Epithelial cell of proximal tubule (primary cell): ENCODE measurements around the gene OR13C9. TPM values are rescaled to one million over a fixed set of nuclear protein-coding genes. Genes with fewer than 3 reads are reported as not detected.
"Not testable (repeated sequence)": the region's sequence is repeated elsewhere in the genome, so short reads cannot be mapped to it uniquely, and the experiment has no call there.

Experiments used
- DNase-seq: peaks from one replicate; pipeline ENCODE4 v3.0.0-alpha.2; 2011; ENCODE audit warnings: low read depth
- H3K4me3 ChIP-seq: 2 replicates; pipeline ENCODE4 v1.5.1; 2011; ENCODE audit warnings: low read depth, mild to moderate bottlenecking, low read length
- CTCF ChIP-seq: conservative IDR thresholded peaks from 2 replicates; pipeline ENCODE4 v1.5.1; 2012; ENCODE audit warnings: low read depth, mild to moderate bottlenecking, low read length
- total RNA-seq: library from RNA; depleted of rRNA; stranded (reverse); fragments of >200 nt; gene quantifications from 2 replicates; pipeline ENCODE4 v1.2.3, GENCODE V29; 2015

Gene OR13C9
- total RNA-seq, 1 donor from 2014 or later: not detected

GRCh38 chr9:104608336-104608735 is 9.7 kb downstream of the OR13C9 start:
- peak; percentile 40 for TF ChIP-seq CTCF
- no peak overlapping the region for H3K4me3 ChIP-seq
- no peak for DNase-seq

- DNase-seq: no peak
- no peak overlapping the region for H3K4me3 ChIP-seq
- no peak for TF ChIP-seq CTCF
These were observed 11.9 kb downstream of the OR13C9 start for GRCh38 chr9:104606152-104606551.

GRCh38 chr9:104605527-104605926 is 12.5 kb downstream of the OR13C9 start, which contains the start of gene OR13C2:
Gene OR13C2, minus strand, starts transcription at chr9:104605627. Its CDS starts 0 bp downstream, at chr9:104605627.
- not testable (repeated sequence) for H3K4me3 ChIP-seq, DNase-seq

GRCh38 chr9:104604801-104605200 is 13.2 kb downstream of the OR13C9 start:
- no peak for DNase-seq
- no peak overlapping the region for H3K4me3 ChIP-seq
- no peak for TF ChIP-seq CTCF

GRCh38 chr9:104599313-104599712 is 18.7 kb downstream of the OR13C9 start, which contains the start of gene OR13C5:
Gene OR13C5, minus strand, starts transcription at chr9:104599413. Its CDS starts 0 bp downstream, at chr9:104599413.
- H3K4me3 ChIP-seq, DNase-seq: not testable (repeated sequence)

GRCh38 chr9:104598749-104599148 is 19.3 kb downstream of the OR13C9 start:
- DNase-seq: not testable (repeated sequence)

GRCh38 chr9:104589626-104590025 is 28.4 kb downstream of the OR13C9 start:
- no peak for TF ChIP-seq CTCF
- no peak for DNase-seq
- no peak overlapping the region for H3K4me3 ChIP-seq

More at GRCh38 chr9:104598749-104599148, 19.3 kb downstream of the OR13C9 start:
- H3K4me3 ChIP-seq: not testable (repeated sequence)

- H3K4me3 ChIP-seq: no peak overlapping the region
- DNase-seq: no peak
- TF ChIP-seq CTCF: no peak
These were observed 31.4 kb downstream of the OR13C9 start for GRCh38 chr9:104586496-104587180.

GRCh38 chr9:104580562-104580961 is 37.4 kb downstream of the OR13C9 start:
- no peak for DNase-seq
- TF ChIP-seq CTCF: no peak
- no peak overlapping the region for H3K4me3 ChIP-seq
